Measurements from ENCODE around the gene TBRG4. TPM values are rescaled to one million over a fixed set of nuclear protein-coding genes. Genes with fewer than 3 reads are reported as not detected.

TBRG4 gene
- total RNA-seq, 1 donor from 2014 or later: 73.0 TPM

DNA sequence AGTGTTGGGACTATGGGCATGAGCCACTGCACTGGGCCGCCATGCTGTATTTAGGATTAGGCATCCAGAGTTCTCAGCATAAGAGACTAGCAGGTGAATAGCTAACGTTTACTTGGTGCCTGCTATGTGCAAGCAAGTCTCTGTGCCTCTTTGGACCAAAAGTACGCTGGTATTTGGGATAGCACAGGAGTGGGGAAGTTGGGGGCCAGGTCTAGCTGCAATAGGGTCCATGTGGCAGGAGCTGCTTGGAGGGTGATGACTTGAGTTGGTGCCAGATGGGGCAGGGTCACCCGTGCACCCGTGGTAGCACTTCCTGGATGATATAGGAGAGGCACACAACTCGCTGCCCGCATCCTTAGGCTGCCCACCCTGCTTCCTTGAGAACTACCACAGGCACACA is 45.1 kb downstream of the TBRG4 start:
- H3K27ac Mint-ChIP-seq: no peak overlapping the region
- TF ChIP-seq, protein P1, sequence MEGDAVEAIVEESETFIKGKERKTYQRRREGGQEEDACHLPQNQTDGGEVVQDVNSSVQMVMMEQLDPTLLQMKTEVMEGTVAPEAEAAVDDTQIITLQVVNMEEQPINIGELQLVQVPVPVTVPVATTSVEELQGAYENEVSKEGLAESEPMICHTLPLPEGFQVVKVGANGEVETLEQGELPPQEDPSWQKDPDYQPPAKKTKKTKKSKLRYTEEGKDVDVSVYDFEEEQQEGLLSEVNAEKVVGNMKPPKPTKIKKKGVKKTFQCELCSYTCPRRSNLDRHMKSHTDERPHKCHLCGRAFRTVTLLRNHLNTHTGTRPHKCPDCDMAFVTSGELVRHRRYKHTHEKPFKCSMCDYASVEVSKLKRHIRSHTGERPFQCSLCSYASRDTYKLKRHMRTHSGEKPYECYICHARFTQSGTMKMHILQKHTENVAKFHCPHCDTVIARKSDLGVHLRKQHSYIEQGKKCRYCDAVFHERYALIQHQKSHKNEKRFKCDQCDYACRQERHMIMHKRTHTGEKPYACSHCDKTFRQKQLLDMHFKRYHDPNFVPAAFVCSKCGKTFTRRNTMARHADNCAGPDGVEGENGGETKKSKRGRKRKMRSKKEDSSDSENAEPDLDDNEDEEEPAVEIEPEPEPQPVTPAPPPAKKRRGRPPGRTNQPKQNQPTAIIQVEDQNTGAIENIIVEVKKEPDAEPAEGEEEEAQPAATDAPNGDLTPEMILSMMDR (IDR thresholded peaks at IDR 0.05; ENCODE audit: unreplicated experiment): no peak
- peaks cover 3% of the 10 kb centered on the region for H3K36me3 Mint-ChIP-seq (ENCODE audit: insufficient read depth)
- no peaks in the 10 kb centered on the region for H3K4me1 Mint-ChIP-seq (ENCODE audit: low read depth)
- no peaks in the 10 kb centered on the region for H3K9me3 Mint-ChIP-seq (ENCODE audit: low read depth)
- no peak overlapping the region for H3K4me3 Mint-ChIP-seq (ENCODE audit: low read depth)
- H3K27me3 Mint-ChIP-seq: no peaks in the 10 kb centered on the region
- no peak for DNase-seq (ENCODE audit: low spot score, unreplicated experiment)

DNA sequence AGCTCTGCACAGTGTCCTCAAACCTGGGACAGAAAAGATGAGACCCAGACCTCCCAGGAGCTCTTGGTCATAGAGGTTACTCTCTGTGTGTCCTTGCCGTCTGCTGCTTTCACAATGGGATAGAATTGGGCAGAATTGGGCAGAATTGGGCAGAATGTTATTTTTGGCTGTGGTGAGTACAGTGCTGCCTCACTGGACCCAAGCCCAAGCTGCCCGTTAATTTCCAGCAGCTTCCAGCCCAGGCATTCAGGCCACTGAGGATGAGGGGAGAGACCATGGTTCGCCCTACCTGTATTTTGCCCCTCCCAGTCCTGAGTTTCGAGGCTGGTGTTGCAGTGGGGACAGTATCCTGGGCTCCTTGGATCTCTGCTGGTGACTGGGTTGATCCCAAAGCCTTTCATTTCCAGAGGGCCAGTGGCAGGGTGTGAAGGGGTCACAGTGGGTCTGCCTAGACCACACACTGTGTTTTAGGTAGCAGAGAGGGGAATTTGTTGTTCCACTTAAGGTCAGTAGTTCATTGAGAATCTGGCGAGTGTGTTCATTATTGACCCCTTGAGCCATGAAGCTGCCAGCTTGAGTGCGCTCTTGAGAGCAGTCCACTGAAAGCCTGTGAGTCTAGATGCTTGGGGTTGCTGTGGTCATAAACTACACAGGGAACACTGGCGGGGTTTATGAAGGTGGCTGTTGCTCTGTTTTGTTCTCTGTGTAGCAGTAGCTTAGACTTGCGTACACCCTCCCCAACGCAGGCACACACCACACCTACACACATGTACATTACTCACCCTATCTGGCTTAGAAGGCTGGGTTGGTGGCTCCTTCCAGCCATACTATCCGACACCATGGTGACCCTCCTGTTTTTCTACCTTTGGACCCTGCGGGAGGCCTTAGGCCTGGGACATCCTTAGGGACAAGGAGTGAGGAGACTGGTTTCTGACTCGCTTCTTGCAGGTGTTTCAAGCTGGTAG is 46.2 kb downstream of the TBRG4 start:
- H3K4me3 Mint-ChIP-seq (ENCODE audit: low read depth): no peak overlapping the region
- H3K9me3 Mint-ChIP-seq (ENCODE audit: low read depth): no peaks in the 10 kb centered on the region
- DNase-seq (ENCODE audit: low spot score, unreplicated experiment): no peak
- no peaks in the 10 kb centered on the region for H3K4me1 Mint-ChIP-seq (ENCODE audit: low read depth)
- TF ChIP-seq, protein P1 (IDR thresholded peaks at IDR 0.05; ENCODE audit: unreplicated experiment): no peak
- H3K27me3 Mint-ChIP-seq: no peaks in the 10 kb centered on the region
- H3K27ac Mint-ChIP-seq: no peak overlapping the region
- H3K36me3 Mint-ChIP-seq (ENCODE audit: insufficient read depth): peaks cover 3% of the 10 kb centered on the region

DNA sequence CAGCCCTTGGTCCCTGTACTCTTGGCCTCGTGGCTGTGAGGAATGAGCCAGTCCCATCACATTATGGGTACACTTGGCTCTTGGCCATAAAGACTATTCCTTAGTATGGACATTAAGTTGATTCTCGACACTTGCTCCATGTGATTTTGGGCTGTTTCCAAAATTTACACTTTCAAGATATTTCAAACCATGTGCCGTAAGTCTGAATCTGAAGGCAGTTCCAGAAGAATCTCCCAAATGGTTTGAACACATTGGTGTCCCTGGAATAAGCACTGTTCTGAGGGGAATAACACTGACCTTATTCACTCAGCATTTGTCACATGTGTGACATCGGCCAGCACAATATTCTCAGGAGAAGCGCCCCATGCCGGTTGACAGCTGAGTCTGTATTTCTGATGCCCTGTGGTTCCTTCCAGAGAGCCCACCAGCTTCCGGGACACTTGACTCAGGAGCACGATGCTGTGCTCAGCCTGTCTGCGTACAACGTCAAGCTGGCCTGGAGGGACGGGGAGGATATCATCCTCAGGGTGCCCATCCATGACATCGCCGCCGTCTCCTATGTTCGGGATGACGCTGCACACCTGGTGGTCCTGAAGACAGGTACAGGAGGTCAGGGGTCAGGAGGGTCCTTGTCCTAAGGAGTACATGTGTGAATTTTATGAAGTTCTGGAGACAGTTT is 47.3 kb downstream of the TBRG4 start:
- TF ChIP-seq, protein P1 (IDR thresholded peaks at IDR 0.05; ENCODE audit: unreplicated experiment): no peak
- Mint-ChIP-seq H3K27me3 (no peaks in the 10 kb centered on the region), H3K36me3 (ENCODE audit: insufficient read depth) (peaks cover 3% of the 10 kb centered on the region), H3K9me3 (ENCODE audit: low read depth) (no peaks in the 10 kb centered on the region), H3K4me3 (ENCODE audit: low read depth) (no peak overlapping the region), H3K27ac (no peak overlapping the region), H3K4me1 (ENCODE audit: low read depth) (no peaks in the 10 kb centered on the region)
- no peak for DNase-seq (ENCODE audit: low spot score, unreplicated experiment)

DNA sequence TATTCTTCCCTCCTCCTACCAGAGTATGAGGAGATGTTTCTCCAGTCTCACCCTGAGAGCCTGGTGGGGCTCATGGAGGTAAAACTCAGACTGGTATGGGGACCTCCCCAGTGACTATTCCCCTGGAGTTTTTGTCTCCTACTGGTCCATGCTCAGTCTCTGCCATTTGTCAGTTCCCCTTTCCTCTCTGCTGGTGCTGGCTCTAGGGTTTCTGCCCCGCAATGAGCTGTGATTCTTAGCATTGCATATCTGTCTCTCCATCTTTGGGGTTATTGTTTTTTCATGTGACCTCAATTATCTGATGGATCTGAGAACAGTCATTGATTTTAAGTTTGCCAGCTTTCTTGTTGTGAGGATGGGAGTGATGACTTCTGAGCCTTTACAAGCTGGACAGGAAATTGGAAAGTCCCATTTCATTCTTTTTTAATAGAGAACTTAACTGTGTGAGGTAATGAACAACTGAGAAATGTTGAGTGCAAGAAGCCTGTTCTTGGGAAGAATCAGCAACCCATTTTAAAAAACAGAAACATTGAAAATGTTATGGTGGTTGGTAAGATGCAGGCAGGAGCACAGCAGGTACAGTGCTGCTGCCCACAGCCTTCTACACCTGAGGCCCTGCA is 49.6 kb downstream of the TBRG4 start:
- peaks cover 1% of the 10 kb centered on the region for H3K36me3 Mint-ChIP-seq (ENCODE audit: insufficient read depth)
- no peak for DNase-seq (ENCODE audit: low spot score, unreplicated experiment)
- H3K27me3 Mint-ChIP-seq: no peaks in the 10 kb centered on the region
- H3K9me3 Mint-ChIP-seq (ENCODE audit: low read depth): no peaks in the 10 kb centered on the region
- no peaks in the 10 kb centered on the region for H3K4me1 Mint-ChIP-seq (ENCODE audit: low read depth)
- peak overlapping the region; percentile 21 for H3K27ac Mint-ChIP-seq
- no peak overlapping the region for H3K4me3 Mint-ChIP-seq (ENCODE audit: low read depth)
- TF ChIP-seq, protein P1 (IDR thresholded peaks at IDR 0.05; ENCODE audit: unreplicated experiment): no peak

DNA sequence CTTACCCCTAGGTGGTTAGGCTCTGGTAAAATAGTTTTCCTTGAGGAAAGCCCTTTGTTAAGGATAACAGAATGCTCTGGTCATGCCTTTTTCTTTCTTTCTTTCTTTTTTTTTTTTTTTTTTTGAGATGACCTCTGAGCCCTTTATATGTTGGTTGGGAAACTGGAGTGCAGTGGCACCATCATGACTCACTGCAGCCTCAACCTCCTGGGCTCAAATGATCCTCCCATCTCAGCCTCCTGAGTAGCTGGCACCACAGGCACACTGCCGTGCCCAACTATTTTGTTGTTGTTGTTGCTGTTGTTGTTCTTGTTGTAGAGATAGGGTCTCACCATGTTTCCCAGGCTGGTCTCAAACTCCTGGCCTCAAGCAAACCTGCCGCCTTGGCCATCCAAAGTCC is 50.1 kb downstream of the TBRG4 start:
- Mint-ChIP-seq H3K27me3 (no peaks in the 10 kb centered on the region), H3K4me1 (ENCODE audit: low read depth) (no peaks in the 10 kb centered on the region), H3K9me3 (ENCODE audit: low read depth) (no peaks in the 10 kb centered on the region), H3K36me3 (ENCODE audit: insufficient read depth) (peaks cover 1% of the 10 kb centered on the region), H3K27ac (no peak overlapping the region), H3K4me3 (ENCODE audit: low read depth) (no peak overlapping the region)
- TF ChIP-seq, protein P1 (IDR thresholded peaks at IDR 0.05; ENCODE audit: unreplicated experiment): no peak
- DNase-seq (ENCODE audit: low spot score, unreplicated experiment): no peak
